ENCODE results near the gene PRICKLE1.

- TF ChIP-seq ZEB1 (IDR thresholded peaks at IDR 0.05; ENCODE audit: insufficient replicate concordance, low read depth) (no peak), JUND (CRISPR knock-in tag; IDR thresholded peaks at IDR 0.05) (no peak), FOXM1 (CRISPR knock-in tag; IDR thresholded peaks at IDR 0.05) (no peak), CTCF (CRISPR knock-in tag; IDR thresholded peaks at IDR 0.05) (no peak), ZNF274 (CRISPR knock-in tag; IDR thresholded peaks at IDR 0.05) (no peak), HDAC2 (CRISPR knock-in tag; IDR thresholded peaks at IDR 0.05) (no peak), PLRG1 (conservative IDR thresholded peaks at IDR 0.05) (no peak), ZSCAN25 (CRISPR knock-in tag; IDR thresholded peaks at IDR 0.05) (no peak), DNMT3B (CRISPR knock-in tag; conservative IDR thresholded peaks at IDR 0.05) (no peak), ZNF660 (CRISPR knock-in tag; IDR thresholded peaks at IDR 0.05; ENCODE audit: borderline replicate concordance, low read depth) (no peak), ZNF558 (CRISPR knock-in tag; IDR thresholded peaks at IDR 0.05; ENCODE audit: borderline replicate concordance) (no peak), CSRNP1 (CRISPR knock-in tag; IDR thresholded peaks at IDR 0.05) (no peak)
Measured at GRCh38 chr12:42589465-42590329, at the start of gene PRICKLE1.
